Superior temporal gyrus (tissue), 1 donor: ENCODE results near the gene KIF17.
"Not testable (repeated sequence)": the region's sequence is repeated elsewhere in the genome, so short reads cannot be mapped to it uniquely, and the experiment has no call there.

Source experiments
- DNase-seq: peaks from one replicate; pipeline ENCODE4 v3.0.0-alpha.2; 2016; ENCODE audit errors: extremely low spot score

The KIF17 gene

DNA sequence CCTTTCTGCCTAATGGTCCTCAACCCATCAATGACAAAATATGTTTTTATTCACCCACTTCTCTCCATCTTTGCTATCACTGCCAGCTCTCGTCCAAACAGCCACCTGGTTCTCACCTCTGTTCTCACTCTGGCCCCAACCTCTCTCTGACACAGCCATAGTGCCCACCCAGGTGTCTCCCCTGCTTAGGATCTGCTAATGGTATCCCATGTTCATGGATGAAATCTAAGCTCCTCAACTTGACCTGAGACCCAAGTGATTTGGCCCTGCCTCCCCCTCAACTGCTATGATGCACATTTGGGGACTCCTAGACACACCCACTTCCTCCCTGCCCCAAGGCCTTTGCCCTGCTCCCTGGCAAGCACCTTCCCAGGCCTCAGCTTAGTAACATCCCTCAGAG, 25.9 kb downstream of the KIF17 start:
- no peak for DNase-seq

DNA sequence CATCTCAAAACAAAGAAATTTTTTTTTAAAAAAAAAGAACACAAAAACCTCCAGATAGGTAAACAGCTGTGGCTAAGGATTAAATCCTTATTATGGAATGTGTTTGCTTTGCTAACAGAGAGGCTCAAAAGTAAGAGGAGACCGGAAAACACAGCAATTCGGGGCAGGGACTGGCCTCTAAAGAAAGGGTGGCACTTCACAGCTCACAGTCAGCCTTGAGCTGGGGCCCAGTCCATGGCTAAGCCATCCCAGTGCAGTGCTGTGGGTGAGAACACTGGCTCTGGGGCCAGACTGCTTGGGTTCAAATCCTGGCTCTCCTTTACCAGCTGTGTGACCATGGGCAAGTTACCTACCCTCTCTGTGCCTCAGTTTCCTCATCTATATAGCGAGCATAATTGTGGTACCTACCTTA, 28.2 kb downstream of the KIF17 start:
- no peak for DNase-seq

DNA sequence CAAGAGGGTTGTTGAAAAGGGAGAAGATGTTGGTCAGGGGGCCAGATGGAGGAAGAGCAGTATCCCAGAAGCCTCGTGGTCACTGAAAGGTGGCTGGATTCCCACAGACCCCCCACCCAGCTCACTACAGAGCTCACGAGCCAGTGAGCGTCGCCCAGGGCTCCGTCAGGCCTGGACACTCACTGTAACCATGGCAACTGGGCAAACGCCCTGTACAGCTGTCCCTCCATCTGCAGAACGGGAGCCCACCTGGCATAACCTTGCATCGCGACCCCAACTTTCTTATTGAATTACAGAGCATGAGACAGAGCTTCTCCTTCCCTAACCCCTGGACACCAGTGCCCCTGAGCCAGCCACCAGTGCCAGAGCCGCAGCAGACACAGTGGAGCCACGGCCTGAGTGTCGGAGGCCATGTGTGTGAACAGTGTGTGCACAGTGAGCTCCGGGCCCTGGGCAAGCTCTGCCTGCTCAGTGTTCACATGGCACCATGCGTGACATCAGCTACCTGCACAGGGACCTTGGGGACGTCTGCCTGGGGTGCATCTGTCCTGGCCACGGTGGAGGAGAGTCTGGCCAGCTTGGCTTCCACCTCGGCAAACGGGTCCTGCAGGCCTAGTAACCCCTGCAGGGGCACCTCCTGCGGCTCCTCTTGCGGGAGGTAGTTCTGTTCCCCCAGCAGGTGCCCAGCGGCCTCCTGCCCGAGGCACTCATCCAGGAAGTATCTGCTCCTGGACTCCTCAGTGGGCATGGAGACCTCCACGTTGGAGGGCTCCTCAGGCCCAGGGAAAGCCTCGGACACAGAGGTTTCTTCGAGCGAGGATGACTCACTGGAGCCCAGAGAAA, 30.7 kb downstream of the KIF17 start:
- no peak for DNase-seq

DNA sequence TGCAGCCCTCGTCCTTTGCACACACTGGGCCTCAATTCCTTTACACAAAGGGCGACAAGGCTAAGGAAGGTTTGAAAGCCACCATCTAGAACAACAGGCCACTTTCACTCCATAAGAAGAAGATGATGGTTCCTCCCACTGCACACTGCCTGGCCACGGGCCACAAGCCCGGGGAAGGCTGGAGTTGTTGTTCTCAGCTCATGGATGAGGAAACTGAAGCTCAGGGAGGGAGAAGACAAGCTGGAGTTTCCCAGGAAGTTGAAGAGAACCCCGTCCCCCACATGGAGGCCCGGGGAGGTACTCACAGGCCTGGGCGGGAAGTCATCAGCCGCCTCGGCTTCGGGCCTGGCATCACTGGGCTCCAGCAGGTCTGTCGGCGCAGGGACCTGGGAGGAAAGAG, 32.1 kb downstream of the KIF17 start:
- DNase-seq: peak; percentile 39

DNA sequence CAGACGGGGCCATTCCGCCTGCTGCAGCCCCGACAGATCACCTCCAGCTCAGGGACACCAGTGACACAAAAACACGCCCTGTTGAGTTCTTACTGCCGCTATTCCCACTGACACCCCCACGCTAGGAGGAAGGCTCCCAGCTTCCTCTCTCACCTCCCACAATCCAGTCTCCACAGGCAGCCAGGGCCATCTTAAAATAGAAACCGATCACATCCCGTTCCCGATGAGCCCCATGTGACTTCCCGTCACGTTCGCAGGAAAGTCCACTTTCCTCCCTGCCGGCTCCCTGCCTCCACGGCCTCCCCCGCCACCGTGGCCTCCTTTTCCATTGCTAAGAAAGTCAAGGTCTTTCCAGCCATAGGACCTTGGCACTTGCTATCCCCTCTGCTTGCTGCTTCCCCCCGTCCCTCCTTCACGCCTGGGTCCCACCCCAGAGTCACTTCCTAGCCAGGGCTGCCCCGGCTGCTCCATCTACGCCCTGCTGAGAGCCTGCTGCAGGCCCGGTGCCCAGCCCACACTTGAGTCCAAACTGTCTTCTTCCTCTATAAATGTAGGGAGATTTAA, 32.6 kb downstream of the KIF17 start:
- DNase-seq: peak; percentile 28

DNA sequence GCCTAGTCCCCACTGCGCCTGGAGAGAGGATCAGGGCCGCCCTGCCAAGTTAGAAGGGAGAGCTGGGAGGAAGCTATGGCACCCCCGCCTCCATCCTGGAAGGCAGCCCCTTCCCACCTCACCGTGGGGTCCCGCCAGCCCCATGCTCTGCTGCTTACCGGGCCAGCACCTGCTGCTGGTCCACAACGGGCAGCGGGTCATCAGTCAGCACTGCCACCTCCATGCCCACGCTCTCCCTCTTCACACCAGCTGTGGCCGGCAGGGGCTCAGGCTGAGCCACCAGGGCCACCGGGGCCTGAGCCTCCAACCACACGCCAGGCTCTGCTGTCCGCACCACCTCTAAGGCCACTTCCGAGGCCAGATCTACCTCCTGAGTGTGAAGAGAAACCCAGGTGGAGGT, 33.2 kb downstream of the KIF17 start:
- DNase-seq: no peak

DNA sequence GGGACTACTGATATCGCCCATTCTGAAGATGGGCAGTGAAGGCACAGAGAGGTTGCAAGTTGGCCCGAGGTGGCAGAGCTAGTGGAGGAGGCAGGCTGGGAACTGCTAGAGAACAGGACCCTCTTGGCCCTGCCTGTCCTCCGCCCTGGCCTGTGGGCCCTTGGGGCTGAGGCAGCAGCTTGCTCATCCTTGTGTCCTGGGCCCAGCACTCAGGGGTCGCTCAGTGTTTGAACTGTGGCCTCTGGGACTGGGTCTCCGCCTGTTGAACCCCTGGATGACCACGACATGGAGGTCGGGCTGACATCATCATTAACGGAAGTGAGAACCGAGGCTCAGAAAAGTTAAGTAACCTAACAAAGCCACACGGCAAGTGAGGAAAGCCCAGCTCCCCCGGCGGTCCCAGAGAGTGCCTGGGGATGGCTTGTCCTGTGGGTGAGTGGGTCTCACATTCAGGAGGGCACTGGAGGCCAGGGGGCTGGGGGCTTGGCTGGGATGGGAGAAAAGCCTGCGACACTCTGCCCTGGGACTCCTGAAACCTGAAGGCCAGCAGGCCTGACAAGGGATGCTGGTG, 33.7 kb downstream of the KIF17 start:
- DNase-seq: no peak

DNA sequence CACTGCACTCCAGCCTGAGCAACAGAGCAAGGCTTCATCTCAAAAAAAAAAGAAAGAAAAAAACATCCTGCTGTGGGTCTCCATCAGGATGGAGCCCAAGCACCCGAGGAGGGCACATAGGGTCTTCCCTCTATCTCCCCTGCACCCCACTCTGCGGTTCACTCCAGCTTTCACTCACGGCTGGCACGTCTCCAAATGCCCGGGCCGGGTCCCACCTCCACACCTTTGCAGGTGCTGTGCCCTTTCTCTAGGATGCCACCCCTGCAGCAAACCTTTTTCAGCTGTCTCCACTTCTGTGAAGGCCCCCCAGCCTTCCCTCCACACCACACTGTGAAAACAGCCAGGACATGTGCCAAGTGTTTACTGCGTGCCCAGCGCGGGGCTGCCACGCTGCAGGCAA, 34.2 kb downstream of the KIF17 start:
- no peak for DNase-seq

DNA sequence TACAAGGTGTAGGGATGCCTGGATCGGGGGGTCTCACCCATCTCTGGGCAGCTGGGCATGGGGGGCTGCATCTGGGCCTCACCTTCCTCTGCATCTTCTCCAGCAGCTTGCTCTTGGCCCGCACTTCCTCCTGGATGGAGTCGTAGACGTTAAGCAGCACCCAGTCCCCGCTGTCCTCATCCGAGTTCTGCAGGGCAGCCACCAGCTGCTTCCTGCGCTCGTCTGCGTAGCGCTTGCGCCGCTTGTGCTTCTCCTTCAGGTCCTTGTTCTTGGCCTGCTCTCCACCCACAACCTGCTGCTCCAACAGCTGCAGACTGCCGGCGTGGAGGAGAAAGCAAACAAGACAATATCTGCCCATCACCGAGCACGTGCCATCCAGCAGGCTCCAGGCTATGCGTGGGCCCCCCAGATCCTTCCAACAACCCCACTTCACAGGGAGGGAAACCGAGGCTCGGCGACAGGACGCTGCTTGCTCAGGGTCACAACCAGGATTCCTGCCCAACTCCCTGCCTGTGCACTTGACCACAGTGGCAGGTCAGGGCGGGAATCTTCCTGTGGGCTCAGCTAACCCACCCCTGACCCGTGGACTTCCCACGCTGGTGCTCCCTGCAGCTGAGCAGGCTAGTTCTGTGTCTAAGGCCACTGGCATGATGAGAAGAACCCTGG, 35.1 kb downstream of the KIF17 start:
- no peak for DNase-seq

DNA sequence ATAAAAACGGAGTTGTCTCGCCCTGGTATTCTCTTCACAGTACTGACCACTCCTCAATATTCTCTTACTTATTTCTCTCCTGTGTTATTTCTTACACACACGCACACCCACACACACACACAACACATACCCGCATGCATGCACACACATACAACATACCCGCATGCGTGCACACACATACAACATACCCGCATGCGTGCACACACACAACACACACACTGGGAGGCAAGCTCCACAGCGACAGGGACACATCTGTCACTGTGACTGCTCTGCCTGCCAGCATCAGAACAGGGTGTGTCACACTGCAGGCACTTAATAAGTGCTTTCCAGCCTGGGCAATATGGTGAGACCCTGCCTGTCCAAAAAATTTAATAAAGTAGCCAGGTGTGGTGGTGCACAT, 35.8 kb downstream of the KIF17 start:
- no peak for DNase-seq

DNA sequence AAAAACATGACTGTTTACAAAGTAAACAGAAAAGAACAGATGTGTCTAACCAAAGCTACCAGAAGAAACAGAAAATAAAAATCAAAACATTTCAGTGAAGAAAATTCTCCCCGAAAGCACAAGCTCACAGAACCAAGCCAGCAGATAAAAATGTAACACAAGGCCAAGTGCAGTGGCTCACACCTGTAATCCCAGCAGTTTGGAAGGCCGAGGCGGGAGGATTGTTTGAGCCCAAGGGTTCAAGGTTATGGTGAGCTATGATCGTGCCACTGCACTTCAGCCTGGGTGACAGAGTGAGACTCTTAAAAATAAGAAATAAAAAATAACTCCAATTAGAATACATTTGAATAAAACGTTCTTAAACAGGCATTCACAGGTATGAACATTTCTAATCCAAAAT, 37.5 kb downstream of the KIF17 start:
- DNase-seq: no peak

DNA sequence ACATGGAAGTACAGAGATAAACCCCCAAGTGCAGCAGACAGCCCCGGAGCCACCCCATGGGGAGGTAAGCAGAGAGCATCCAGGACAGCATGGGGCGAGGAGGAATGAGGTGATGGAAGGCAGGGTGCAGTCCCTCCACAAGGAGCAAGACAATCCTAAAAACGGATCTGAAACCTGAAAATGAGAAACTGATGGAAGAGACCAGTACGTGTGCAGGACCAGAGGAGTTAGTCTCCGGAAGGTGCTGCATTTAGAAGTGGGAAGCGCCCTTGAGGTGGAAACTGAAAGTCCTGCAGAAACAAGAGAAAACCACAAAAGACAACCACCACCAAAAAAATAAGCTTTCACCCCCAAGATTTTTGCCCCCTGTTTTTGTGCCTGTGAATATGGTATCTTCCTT, 39.2 kb downstream of the KIF17 start:
- DNase-seq: no peak

DNA sequence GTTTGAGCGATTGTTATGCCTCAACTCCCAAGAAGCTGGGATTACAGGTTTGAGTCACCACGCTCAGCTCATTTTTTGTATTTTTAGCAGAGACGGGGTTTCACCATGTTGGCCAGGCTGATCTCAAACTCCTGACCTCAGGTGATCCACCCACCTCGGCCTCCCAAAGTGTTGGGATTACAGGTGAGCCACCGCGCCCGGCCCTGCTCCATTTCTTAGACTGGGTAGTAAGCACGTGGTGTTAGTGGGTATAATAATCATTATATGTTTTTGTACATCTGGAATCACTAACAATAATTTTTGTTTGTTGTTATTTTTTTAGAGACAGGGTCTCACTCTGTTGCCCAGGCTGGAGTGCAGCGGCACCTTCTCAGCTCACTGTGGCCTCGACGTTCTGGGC, 44.2 kb downstream of the KIF17 start:
- not testable (repeated sequence) for DNase-seq

DNA sequence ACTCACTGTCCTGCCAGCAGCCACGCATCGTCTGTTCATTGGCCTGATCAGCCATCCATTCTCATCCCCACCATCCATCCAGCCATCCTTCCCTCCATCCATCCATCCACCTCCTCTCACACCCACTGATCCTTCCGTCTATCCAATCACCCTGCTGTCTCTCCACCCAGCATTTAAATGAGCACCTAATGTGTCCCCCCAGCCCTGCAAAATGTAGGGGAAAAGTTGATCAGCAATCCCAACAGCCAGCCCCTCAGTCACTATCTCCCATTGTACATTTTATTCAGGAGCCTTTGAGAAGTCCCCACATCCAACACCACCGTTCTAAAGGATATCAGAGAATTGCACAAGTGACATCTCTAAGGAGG, 45.6 kb downstream of the KIF17 start:
- no peak for DNase-seq

DNA sequence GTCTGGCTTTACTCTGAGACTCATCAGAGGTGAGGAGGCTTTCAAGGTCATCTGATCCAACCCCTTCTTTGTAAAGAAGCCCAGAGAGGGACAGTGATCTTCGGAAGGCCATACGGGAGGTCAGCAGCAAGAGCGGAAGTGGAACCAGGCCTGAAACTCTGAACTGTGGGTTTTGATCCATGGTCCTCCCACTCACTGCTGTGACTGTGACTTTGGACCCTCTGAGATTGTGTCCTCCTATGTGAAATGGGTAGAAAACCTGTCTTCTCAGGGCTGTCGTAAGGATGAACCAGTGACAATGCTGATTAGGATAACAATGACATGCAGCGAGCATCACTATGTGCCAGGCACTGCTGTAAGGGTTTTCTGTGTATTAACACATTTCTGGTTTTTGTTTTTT, 46.9 kb downstream of the KIF17 start:
- DNase-seq: no peak

DNA sequence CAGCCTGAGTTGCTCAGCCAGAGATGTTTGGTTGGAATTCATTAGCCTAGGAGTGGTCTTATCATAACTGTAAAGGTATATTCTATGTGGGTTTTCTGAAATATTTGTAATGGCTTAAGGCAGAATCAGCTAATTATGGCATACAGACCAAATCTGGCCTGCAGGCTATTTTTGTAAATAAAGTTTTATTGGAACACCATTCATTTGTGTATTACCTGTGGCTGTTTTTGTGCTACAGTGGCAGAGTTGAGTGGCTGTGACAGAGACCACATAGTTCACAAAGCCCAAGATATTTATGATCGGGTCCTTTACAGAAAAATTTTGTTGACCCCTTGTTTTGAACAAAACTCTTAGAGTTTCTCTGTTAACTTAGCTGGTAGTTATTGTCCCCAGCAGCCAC, 49.2 kb downstream of the KIF17 start:
- no peak for DNase-seq

DNA sequence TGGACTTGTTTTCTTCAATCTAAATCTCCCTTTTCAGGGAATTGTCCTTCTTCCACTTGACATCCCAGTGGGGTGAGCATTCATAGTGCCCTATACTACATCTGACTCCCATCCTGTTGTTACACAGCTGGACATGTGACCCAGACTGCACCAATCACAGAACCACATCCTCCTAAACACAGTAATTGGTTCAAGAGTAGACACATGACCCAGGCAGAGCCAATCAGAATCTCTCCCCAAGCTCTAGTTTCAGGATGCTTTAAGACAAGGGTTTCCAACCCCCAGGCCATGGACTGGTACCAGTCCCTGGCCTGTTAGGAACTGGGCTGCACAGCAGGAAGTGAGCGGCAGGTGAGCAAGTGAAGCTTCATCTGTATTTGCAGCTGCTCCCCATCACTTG, 51.0 kb downstream of the KIF17 start:
- DNase-seq: no peak

DNA sequence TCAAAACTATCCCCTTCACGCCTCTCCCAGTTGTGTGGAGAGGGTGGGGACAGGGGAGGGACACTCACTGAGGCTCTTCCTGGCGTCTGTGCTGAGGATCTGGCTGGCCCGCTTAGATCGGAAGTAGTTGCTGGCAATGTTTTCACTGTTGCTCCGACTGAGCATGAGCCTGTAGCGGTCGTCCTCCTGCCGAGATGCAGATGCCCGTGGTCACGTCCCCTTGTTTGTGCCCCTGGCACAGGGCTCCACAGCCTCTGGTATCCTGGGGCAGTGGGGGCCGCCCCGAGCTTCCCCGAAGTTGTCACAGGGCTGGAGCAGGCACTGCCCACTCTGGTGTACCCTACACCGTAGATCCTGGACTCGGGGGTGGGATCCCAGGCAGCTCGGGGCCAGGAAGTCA, 51.7 kb downstream of the KIF17 start:
- no peak for DNase-seq

DNA sequence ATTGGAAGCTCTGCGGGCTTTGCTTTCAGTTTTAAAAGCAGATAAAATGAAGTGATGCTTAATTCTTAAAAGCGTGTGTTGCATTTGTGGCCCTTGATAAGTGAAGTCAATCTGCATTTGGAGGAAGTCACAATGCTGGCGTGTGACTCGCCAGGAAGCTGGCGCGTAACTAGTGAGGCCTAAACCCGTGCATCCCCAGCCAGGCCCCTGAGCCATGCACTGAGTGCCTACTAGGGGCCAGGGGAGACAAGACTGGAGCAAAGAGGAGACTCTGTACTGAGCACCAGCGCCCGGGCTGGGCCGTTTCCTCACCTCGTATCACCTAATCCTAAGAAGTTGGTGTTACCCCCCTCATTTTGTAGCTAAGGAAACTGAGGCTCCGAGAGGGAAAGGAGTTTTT, 52.1 kb downstream of the KIF17 start:
- DNase-seq: no peak

DNA sequence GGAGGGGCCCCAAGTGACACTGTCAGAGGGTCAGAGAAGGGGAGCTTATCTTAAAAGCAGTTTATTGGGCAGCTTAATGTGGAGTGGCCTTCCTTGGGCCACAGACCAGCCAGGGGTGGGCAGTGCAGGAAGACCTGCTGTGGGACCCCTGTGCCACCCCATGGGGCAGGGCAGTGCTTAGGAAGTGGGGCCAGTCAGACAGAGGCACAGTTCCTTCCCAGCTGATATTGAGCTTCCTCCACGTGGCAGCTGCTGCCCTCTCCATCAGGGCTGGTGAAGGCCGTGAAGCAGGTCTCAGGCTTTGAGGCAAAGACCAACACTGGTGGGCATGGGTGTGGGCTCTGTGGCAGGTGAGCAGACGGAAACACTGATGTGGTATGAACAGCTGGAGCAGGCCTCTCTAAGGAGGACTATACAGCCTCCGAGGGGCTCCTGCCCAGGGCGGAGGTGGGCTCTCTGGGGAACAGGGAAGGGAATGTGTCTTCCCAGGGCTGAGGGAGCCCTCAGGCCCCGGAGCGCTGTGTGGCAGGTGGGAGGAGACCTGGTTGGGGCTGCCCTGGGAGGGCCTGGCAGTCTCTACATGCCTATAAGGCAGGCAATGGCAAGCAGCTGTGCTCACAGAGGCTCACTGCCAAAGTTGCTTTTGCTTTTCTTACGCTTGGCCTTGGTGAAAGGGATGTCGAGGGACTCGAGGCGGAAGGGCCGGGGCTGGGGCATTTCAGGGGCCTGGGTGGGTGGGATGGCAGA, 53.7 kb downstream of the KIF17 start:
- no peak for DNase-seq

DNA sequence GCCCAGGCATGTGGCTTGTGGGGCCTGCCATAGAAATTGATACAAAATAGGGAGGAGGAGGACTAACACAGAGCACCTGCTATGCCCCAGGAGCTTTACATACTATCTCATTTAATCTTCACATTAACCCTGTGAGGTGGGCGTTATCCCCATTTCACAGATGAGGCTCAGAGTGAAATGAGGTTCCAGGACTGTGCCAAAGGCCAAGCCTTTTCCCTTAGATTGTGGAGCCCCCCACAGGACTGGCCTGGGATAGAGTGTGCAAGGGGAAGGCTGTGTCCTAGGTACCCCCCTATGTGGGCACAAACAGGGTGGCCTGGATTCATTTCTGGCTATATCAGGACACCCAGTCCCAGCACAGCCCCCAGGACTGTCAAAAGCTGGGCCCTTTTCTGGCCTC, 54.4 kb downstream of the KIF17 start:
- no peak for DNase-seq

DNA sequence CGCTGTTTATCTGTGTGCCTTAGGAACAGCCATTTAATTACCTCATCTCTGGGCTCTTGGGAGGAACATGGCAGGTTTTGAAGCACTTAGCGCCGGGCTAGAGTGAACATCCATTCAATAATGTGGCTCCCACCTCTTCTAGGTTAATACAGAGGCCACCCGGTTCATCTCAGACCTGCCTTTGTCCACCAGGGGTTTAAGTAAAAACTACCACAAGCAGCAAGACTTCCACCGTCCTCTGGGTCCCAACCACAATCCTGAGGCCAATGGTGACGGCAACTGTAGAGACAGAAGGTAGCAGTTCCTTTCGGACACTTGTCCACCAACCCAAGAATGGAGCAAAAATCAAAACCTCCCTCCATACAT, 55.7 kb downstream of the KIF17 start:
- no peak for DNase-seq
